GM18520 (cell line): Measurements from ENCODE around the gene PDE3A.

Experiments used
- ATAC-seq: cut with Tn5 transposase; IDR thresholded peaks from one replicate; pipeline ENCODE4 v1.9.1; 2021; ENCODE audit not compliant: unreplicated experiment

Gene PDE3A

DNA sequence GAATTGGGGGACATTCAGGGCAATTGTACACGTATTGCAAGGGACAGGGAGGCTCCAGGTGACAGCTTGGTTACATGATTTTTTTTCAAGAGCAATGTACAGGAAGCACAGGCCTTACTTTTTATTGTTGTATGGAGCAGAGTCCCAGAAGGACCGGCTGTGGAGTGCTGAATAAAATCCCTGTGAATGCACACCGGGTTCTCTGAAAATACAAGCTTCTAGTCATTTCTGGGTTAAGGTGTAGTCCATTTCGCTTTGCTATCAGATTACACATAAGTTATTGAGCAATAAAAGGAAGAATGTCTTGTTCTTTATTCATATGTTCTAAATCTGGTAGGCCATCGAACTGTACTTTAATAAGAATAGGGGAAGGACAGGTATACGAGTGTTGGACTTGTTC is 52.2 kb downstream of the PDE3A start:
- no peak for ATAC-seq

DNA sequence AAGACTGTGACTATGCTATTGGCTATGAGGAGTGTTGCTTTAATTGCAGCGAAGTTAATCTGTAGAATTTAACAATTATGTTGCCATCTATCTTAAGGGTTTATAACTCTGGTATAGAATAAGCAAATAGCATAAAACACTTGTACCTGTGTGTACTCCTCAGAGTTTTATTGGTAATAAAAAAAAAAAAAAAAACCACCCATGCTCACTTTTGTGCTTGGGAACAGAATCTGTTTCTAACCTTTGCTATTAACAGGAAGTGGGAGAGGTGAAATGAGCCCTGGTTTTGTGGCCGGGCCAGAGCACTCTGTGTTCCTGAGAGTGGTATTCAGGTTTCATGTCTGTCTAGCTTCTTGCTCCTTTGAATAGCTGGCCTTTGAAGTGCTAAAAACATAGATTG is 53.1 kb downstream of the PDE3A start:
- ATAC-seq = no peak

DNA sequence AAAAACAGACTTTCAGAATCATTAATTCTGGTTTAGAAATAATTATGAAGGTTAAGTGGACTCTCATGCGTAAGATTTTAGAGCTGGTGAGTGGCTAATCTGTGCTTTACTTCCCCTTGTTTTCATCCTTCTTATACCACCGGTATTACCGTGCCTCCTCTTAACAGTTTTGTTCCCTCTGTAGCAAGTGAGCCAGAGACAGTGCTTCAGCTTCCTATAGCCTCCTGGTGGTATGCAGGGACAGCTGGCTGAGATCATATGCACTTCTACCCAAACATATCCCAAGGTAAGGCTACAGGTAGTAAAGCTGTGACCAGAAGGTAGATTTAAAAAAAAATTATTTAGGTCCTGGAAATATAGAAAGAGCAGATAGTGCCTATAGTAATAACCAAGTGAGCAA is 55.2 kb downstream of the PDE3A start:
- no peak for ATAC-seq

DNA sequence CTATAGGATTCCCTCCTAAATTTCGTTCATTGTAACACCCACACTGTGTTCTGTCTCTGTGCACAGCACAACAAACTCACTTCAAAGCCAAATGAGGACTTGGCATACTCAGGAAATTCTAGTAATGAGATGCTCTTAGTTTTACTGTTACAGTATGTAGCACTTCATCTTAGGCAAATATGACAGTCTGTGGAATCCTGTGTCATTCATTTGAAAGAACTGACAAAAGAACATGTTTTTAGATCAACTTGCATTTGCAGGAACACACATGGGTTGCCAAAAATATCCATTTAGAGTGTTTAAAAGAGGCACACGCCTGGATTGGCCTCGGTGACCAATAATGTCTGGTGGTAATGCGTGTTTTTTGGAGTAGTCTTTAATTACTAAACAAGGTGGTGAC is 56.5 kb downstream of the PDE3A start:
- ATAC-seq = no peak

DNA sequence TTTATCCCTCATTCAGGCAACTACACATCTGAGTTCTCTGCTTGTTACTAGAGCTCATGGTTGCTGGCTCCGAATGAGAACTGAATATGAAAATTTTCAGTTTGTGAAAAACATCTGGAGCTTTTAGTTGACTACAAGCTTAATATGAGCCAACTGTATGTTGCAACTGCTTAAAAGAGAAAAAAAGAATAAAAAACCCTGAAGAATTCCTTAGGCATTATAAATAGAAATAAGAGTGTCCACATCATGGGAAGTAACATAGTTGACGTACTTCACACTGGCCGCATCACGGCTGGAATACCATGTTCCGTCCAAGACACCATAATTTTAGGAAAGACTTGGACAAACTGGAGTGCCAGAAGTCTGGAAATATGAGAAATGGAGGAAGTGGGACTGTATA is 57.9 kb downstream of the PDE3A start:
- ATAC-seq = no peak

DNA sequence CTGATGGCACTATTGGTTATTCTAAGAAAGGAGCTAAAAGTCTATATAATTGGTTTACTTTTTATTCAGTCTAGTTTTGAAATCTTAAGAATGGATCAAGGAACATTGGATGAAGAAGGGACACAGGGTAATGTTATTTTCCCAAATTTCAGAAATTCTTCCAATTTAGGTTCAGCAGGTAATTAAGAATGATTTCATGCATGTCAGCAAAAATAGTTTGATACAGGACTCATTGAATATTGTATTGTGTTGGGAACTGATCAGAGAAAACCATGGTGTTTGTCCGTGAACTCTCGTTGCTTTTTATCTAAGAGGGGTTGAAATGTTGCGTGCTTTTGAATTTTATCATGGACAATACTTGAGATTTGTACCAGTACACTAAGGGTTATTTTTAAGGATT is 58.6 kb downstream of the PDE3A start:
- no peak for ATAC-seq

DNA sequence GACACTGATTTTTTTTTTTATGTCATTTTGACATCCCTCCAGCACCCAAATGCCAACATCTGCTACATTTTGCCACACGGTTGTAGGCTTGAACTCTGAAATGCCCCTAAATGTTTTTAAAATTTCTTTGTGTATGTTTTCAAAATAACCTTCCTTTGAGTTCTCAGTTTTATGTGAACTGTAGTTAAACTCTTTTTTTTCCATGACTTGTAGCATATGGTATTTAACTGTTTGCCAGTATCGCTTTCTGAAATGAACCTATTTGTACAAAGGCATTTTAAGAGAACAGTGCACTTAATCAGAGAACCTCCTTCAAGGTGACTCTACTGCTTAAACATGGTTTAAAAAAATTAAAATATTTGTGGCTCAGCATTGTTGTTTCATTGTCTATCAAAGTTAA is 61.5 kb downstream of the PDE3A start:
- no peak for ATAC-seq

DNA sequence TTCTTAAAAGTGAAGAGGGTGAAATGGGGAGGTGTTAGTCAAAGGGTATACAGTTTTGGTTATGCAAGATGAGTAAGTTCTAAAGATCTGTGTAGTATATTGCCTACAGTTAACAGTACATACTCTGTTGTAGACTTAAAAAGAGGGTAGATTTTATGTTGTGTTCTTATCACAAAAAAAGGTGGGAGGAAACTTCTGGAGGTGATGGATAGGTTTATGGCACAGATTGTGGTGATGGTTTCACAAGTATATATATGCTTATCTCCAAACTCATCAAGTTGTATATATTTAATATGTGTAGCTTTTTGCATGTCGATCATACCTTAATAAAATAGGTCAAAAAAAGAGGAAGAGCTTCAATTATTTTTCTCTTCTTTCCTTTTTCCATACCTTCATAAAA is 64.0 kb downstream of the PDE3A start:
- ATAC-seq = no peak

DNA sequence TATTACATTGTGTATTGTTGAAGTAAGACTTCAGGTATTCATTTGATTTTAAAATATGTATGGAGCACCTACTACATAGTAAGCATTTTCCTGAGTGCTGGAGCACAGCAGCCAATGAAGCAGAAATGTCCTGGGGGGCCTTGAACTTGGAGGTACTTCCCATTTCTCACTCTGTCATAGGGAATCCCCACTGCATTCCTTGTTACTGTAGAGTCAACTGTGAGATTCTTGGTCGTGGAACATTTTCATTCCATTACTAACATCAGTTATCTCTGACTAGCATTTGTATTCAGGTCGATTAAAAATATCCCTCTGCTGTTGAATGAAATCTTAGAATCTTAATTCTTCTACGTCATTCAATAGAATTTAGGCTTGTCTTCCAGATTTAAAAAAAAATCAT is 66.7 kb downstream of the PDE3A start:
- ATAC-seq = no peak

DNA sequence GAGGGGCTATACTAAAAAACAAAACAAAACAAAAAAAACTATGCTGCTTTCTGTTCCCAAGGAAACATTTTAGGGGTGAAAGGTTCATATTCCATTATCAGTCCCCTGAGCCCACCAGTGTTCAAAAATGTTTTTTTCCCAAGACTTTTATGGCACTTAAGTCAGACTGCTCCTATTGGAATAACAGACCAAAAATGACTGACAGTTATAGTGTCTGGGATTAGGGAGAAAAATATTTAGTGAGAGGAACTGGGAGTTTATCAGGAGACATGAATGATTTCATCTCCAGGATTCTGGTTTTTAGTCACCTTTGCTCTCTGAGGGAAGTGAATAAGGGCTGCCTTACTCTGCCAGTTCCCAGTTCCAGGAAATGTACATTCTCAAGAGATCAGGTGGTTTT is 68.0 kb downstream of the PDE3A start:
- no peak for ATAC-seq

DNA sequence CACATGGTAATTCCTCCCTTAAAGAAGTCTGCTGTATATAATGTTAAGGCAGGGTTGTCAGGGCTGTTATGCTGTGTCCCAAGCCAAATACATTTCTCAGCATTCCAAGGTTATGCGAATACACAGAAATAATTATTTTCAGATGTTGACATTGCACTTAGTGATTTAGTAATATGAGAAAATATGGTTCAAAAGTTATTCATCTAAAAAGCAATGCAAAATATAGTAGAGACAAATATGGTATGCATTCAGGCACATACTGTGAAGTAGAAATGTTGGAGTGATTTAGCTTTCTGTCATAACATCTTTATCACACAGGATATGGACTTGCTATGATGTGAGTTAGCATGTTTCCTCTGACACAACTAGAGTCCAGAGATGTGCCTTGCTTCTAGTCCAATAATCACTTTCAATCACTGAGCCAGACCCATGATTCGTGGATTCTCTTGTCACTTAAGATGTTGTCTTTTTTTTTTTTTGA is 70.0 kb downstream of the PDE3A start:
- no peak for ATAC-seq

DNA sequence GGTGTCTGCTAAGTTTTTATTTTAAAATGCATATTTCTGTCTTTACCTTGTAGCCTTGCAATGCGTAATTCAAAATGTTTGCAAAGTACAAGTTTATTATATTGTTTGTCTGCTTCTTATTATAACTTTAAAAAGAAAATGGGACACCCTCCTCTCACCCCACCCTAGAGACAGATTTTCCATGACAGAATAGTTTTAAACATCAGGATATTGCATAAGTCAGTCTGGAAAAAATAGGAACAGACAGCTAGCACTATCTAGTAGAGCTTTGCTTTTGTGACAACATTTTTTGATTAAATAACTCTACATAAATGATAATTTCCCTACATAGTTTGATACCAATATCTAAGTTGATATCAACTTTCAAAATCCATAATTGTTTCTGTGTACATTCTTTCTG is 71.3 kb downstream of the PDE3A start:
- ATAC-seq = no peak

DNA sequence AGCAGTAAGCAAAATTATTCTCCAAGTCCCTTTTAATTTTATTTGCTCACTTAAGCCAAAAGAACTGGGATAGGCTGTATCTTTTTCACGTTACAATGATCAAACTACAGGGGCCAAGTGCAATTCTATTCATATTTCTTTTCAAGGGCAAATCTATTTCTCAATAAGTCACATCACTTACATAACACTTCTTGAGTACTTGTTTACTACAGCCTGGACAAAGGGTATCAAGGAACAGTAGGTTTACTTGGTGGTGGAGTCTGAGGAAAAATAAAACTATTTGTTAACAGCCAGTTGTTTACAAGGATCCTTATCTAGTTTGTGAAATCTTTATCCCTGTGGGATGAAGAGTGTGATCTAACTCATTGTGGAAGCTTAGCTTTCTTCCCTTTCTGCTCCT is 72.1 kb downstream of the PDE3A start:
- ATAC-seq = no peak

DNA sequence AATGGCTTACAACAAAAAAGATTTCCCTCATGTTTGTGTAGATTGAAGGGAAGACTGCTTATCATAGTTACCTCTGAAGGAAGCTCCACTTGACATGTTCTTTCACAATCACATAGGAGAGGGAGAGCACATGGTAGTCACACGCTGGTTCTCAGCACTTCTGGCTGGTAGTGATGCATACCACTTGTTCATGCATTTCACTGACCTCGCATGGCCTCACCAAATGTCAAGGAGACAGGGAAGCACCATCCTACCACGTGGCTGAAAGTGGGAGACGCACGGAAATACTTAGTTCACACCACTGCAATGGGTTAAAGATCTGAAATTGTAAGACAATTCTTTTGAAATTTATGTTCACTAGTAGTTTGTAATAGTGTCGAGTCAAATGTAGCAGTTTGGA is 74.0 kb downstream of the PDE3A start:
- ATAC-seq = no peak

DNA sequence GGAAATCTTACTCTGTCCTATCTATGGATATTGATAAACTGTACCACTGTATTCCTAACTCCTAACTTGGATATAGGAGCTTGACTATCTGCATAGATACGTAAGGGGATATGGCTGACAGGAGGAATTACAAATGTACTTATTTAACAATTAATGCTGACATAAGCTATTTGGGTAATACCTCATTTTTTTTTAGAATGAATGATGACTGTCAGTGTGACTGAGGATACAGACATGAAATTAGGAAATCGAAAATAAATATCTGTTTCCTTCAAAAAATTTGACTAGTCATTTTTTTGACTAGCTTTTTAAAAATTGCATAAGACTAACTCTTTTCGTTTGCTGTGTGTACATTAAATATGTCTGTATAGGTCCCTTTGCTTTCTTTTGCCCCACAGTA is 74.9 kb downstream of the PDE3A start:
- no peak for ATAC-seq

DNA sequence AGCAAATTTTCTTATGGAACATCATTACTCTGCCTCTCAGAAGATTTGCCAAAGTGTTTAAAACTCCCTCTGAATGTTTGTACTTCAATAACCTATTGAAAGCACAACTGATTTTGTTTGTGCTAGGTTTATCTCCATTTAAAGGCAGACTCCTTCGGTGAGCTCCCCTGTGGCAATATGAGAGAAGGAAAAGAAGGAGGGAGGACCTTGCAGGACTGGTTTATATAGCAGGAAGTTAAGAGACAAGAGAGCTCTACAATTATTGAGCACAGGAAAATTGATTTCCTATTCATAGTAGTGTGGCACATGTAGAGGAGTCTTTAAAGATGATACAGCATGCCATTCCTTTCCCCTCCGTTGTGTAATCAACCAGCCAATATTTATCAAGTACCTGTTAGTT is 75.5 kb downstream of the PDE3A start:
- ATAC-seq = no peak

DNA sequence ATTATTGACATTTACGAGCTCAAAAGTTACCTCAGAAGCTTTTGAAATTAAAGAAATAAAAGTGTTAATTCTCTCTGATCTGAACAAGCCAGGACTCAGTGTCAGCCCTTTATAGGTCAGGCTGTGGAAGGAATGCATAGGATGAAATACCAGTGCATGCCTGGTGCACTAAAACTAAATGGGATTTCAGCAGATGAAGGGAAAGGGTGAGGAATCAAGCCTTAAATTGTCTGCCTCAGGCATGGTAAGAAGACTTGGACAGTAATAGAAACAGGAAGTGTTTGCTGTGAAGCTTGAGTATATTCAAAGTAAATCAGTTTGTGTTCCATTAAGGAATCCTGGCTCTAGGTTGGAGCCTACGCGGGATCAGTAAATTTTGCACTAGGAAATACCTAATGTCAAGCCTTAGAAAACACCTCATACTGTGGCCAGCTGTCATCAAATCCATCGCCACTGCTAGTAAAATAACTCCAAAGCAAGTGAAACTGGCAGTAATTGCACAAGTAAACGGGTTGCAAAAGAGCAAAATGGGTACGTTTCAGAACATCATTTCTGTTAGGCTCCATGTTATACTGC is 76.3 kb downstream of the PDE3A start:
- ATAC-seq = no peak

DNA sequence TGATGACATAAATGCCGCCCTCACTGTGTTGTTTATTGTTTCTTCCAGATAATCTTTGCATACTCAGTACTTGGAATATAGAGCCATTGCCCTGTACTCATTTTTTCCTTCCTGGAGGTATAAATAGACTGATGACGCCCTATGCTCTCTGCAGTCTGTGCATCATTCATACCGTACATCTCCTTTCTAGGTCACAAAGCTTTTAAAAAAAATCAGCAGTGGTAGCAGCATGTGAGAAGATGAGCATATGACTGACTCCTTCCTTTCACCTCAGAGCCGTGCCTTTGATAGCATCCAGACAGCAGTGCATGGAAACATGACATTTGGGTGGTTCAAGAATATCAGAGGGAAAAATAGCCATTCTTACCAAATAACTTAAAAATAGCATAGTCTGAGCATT is 77.3 kb downstream of the PDE3A start:
- no peak for ATAC-seq

DNA sequence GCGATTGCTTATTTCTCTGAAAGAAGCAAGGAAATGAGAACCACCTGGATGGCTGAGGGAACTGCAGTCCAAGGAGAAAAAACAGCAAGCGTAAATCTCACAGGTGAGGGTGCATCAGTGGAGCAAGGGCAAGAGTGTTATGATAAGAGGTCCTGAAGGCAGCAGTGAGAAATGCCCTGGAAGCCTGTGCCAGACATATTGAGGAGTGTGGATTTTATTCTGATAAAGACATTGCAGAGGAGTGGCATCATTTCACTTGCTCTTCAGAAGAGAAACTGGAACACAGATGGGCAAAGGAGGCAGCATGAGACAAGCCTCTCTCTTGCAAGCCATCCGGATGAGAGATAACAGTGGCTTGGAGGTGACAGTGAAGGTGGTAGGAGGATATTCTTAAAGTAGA is 78.5 kb downstream of the PDE3A start:
- no peak for ATAC-seq

DNA sequence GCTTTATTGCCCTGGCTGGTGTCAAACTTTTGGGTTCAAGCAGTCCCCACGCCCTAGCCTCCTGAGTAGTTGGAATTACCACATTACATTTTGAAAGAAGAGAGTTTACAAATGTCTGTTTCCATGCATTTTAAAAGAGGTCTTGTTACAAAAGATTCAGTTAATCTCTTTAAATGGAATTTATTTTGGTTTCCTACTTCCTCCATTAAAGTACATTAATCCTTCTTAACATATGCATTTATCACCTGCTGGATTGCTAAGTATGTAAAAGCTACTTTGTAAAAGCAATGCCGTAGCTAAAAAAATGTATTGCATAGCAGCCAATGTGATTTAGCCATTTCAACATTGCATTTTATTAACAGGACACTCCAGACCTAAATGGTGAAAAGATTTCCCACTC is 80.4 kb downstream of the PDE3A start:
- no peak for ATAC-seq

DNA sequence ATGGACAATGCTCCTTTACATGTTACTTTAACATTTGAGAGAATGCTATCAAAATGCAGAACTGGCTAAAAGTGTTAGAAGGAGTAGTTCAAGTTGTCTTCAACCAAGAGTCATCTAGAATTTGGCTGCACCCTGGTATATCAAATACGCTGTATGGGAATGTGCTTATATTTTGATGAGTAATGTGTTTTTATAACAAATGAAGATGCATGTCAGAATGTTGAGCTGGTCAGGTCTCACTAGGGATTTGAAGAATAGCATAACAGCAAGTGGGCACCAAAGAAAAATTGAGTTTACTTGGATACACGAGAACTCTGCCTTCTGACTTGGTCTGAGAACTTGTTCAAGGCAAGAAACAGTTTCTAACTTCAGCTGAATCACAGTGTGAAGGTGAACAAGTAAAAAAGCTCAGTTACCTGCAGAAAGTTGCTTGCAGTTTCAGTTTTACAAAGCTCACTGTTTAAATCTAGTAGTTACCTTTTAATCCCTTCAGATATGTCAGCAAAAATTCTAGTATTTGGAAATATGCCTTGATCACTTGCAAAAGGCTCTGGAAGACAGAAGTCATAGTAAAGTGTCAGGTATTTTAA is 82.3 kb downstream of the PDE3A start:
- no peak for ATAC-seq

DNA sequence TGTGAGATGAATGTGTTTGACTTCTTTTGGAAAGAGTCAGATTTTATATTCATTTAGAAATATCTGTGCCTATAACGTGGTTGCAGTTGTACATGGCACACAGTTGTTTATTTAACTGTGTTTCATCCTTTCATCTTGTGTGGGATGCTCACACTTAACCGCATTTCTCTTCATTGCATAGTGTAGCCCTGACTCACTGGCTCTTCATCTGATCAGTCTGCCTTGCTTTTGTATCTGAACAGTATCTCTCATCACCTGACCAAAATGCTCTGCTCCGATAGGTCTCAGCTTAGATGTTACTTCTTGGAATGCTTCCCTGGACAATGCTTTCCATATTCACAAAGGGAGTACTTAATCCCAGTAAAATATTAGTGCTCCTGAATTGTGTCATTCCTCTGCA is 83.4 kb downstream of the PDE3A start:
- no peak for ATAC-seq

DNA sequence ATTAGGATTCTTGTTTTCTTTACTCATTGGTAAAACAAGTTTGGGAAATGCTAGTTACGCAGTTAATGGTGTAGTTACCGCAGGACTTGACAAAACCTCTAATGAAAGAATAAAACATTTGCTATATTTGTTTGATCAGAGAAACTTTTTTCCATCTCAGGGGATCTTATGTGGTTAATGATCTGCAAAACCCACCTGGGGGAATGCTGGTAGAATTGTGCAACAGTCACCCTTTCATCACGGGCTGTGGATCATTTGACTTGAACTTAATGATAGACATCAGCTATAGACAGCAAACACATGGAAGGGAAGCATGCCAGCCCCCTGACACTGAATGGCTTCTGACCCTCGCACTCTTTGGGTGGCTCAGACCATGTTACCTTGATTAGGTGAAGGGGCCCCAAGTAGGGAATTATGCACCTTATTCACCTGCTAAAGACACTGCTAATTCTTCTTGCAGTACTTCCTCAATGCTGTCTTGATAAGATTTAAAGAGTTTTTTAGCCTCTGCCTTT is 84.2 kb downstream of the PDE3A start:
- ATAC-seq = no peak
